ENCODE data around the gene HDAC11. TPM values are rescaled to one million over a fixed set of nuclear protein-coding genes. Genes with fewer than 3 reads are reported as not detected.

Gene HDAC11
- total RNA-seq, 1 donor from 2014 or later: 8.9 TPM

DNA sequence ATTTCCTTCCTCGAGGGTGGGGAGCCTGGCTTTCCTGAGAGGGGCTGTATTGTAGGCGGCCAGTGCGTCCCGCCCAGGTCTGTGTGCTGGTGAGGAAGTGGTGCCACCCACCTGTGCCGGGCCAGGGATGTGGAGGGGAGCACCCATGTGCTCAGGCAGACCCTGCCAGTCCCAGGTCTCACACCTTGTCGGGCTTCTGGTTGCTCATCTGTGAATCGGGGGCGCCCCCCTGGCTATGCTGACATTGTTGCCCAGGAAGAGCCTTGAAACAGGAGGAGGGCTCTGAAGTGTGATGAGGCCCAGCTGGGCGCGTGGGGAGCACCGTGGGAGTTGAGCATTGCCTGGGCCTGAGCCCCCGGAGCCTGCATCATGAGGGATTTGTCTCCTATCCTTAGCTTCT, 73.6 kb downstream of the HDAC11 start:
- Histone ChIP-seq H3K9ac (ENCODE audit: low read depth in 1 of 3, low read length in 3 of 3) (no peak overlapping the region), H3K27ac (ENCODE audit: low read depth, low read length) (peak overlapping the region; percentile 36), H3K4me1 (ENCODE audit: control insufficient read depth in 3 of 3, insufficient read depth in 3 of 3, low read length in 3 of 3) (peaks cover 15 to 23% (median 23%) of the 10 kb centered on the region in 3 donors), H3K36me3 (ENCODE audit: control insufficient read depth in 3 of 3, insufficient read depth in 3 of 3, low read length in 3 of 3) (no peaks in the 10 kb centered on the region), H3K4me3 (ENCODE audit: low read length in 3 of 3) (peak overlapping the region in 1 of 3 donors; percentile 29), H3K27me3 (ENCODE audit: control insufficient read depth in 3 of 3, insufficient read depth in 3 of 3, low read length in 3 of 3) (peaks cover 4 to 26% (median 24%) of the 10 kb centered on the region in 3 donors), H3K9me3 (ENCODE audit: control insufficient read depth in 3 of 3, low read length in 3 of 3) (no peaks in the 10 kb centered on the region)

DNA sequence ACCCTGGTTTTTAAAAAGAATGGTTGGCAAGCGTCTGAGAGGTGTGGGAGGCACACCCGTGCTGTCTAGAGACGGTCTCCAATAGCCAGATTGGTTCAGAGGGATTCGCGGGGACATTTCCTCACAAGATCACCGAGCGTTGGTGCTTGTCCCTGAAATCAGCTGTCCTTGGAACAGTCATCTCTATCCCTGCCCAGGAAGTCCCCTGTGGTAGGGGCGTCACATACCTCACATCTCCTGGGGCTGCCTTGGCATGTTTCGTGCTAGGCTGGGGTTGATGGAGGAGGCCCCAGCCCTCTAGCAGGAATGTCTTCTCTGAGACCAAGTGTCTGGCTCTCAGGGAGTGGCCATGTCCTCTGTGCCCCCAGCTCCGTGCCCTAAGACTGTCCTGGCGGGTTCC, 75.6 kb downstream of the HDAC11 start:
- Histone ChIP-seq H3K36me3 (ENCODE audit: control insufficient read depth in 3 of 3, insufficient read depth in 3 of 3, low read length in 3 of 3) (no peaks in the 10 kb centered on the region), H3K9ac (ENCODE audit: low read depth in 1 of 3, low read length in 3 of 3) (no peak overlapping the region), H3K9me3 (ENCODE audit: control insufficient read depth in 3 of 3, low read length in 3 of 3) (no peaks in the 10 kb centered on the region), H3K27me3 (ENCODE audit: control insufficient read depth in 3 of 3, insufficient read depth in 3 of 3, low read length in 3 of 3) (peaks cover 4 to 18% (median 17%) of the 10 kb centered on the region in 3 donors), H3K27ac (ENCODE audit: low read depth, low read length) (no peak overlapping the region), H3K4me3 (ENCODE audit: low read length in 3 of 3) (no peak overlapping the region), H3K4me1 (ENCODE audit: control insufficient read depth in 3 of 3, insufficient read depth in 3 of 3, low read length in 3 of 3) (peaks cover 19 to 28% (median 21%) of the 10 kb centered on the region in 3 donors)

Small RNAs within 50 kb of the gene (small RNA-seq; reads per million reads assigned to genes)
- gene AC027124.2: not detected

Other genes starting within 250 kb of the HDAC11 start
- gene NUP210, start 60.0 kb upstream of the HDAC11 start, total RNA-seq: 3.7 TPM
- 35.5 TPM for gene FBLN2, start 68.8 kb downstream of the HDAC11 start, total RNA-seq

All from skeletal muscle tissue (tissue), 5 donors.